Liver (tissue), 9 donors: Measurements from ENCODE around the gene PIP4K2A. TPM values are rescaled to one million over a fixed set of nuclear protein-coding genes. Genes with fewer than 3 reads are reported as not detected.

Experiments used
- DNase-seq: peaks from one replicate; pipeline ENCODE4 v3.0.0-alpha.2; 2017; ENCODE audit warnings: low spot score
- H3K27ac ChIP-seq, 2 donors: one replicate each; pipeline ENCODE4 v1.7.0; 2013; ENCODE audit warnings: inconsistent platforms in 2 of 2, low read length in 2 of 2, control low read depth in 1 of 2, low read depth in 1 of 2, mild to moderate bottlenecking in 1 of 2
- H3K27me3 ChIP-seq, 4 donors: one replicate each; pipeline versions ENCODE4 v1.6.1 to v1.7.0; 2013; ENCODE audit warnings: low read length in 3 of 4, inconsistent platforms in 1 of 4, mild to moderate bottlenecking in 1 of 4, moderate library complexity in 1 of 4; ENCODE audit not compliant: control insufficient read depth in 4 of 4, insufficient read depth in 4 of 4
- H3K36me3 ChIP-seq, 4 donors: one replicate each; pipeline versions ENCODE4 v1.6.1 to v1.7.0; 2013; ENCODE audit warnings: low read length in 3 of 4, mild to moderate bottlenecking in 3 of 4, low read depth in 1 of 4, moderate library complexity in 1 of 4; ENCODE audit not compliant: control insufficient read depth in 4 of 4, insufficient read depth in 3 of 4
- H3K4me1 ChIP-seq, 4 donors: one replicate each; pipeline versions ENCODE4 v1.6.1 to v1.7.0; 2013; ENCODE audit warnings: low read length in 3 of 4, mild to moderate bottlenecking in 3 of 4, moderate library complexity in 1 of 4; ENCODE audit not compliant: control insufficient read depth in 4 of 4, insufficient read depth in 4 of 4
- H3K4me3 ChIP-seq, 3 donors: one replicate each; pipeline versions ENCODE4 v1.6.1 to v1.7.0; 2013; ENCODE audit warnings: low read length in 3 of 3, control low read depth in 1 of 3, low read depth in 1 of 3, mild to moderate bottlenecking in 1 of 3
- H3K9ac ChIP-seq, 2 donors: one replicate each; pipeline ENCODE4 v1.7.0; 2013; ENCODE audit warnings: low read length in 2 of 2, mild to moderate bottlenecking in 2 of 2, moderate library complexity in 2 of 2, control low read depth in 1 of 2, low read depth in 1 of 2
- H3K9me3 ChIP-seq, 4 donors: one replicate each; pipeline versions ENCODE4 v1.6.1 to v1.7.0; 2013; ENCODE audit warnings: low read length in 3 of 4; ENCODE audit not compliant: control insufficient read depth in 4 of 4
- ATF3 ChIP-seq: IDR thresholded peaks from 2 replicates; pipeline ENCODE4 v1.6.1; 2016; ENCODE audit warnings: antibody characterized with exemption
- EGR1 ChIP-seq, 2 donors: IDR thresholded peaks; 2 replicates each; pipeline ENCODE4 v1.6.1; 2016 to 2018; ENCODE audit warnings: antibody characterized with exemption in 2 of 2, low read depth in 2 of 2
- FOXA1 ChIP-seq: IDR thresholded peaks from 2 replicates; pipeline ENCODE4 v1.6.1; 2016; ENCODE audit warnings: antibody characterized with exemption
- FOXA2 ChIP-seq: IDR thresholded peaks from 2 replicates; pipeline ENCODE4 v1.6.1; 2016; ENCODE audit warnings: antibody characterized with exemption
- HNF4A ChIP-seq, 2 donors: conservative IDR thresholded peaks; 2 replicates each; pipeline ENCODE4 v1.6.1; 2016; ENCODE audit warnings: antibody characterized with exemption in 2 of 2, mild to moderate bottlenecking in 2 of 2
- HNF4G ChIP-seq: IDR thresholded peaks from 2 replicates; pipeline ENCODE4 v1.6.1; 2016; ENCODE audit warnings: antibody characterized with exemption
- NR2F2 ChIP-seq: IDR thresholded peaks from 2 replicates; pipeline ENCODE4 v1.6.1; 2016; ENCODE audit warnings: antibody characterized with exemption
- REST ChIP-seq: IDR thresholded peaks from 2 replicates; pipeline ENCODE4 v1.6.1; 2016; ENCODE audit warnings: antibody characterized with exemption, mild to moderate bottlenecking
- SP1 ChIP-seq: IDR thresholded peaks from 2 replicates; pipeline ENCODE4 v1.6.1; 2018; ENCODE audit warnings: antibody characterized with exemption, mild to moderate bottlenecking
- TAF1 ChIP-seq: conservative IDR thresholded peaks from 2 replicates; pipeline ENCODE4 v1.6.1; 2016; ENCODE audit warnings: antibody characterized with exemption, mild to moderate bottlenecking
- YY1 ChIP-seq: IDR thresholded peaks from 2 replicates; pipeline ENCODE4 v1.6.1; 2016; ENCODE audit warnings: antibody characterized with exemption, mild to moderate bottlenecking
- WGBS: extraction: QIAGEN DNeasy Blood & Tissue Kit; methylation state at CpG from one replicate; pipeline ENCODE4 v1.1.7; 2013; 5-methylcytosine and 5-hydroxymethylcytosine counted together
- polyA plus RNA-seq, 2 donors: library from polyadenylated mRNA; stranded (reverse) in 1 of 2; unstranded in 1 of 2; fragments of 200-250 nt in 1 of 2; fragments of >200 nt in 1 of 2; fragmentation: Nextera tagmentation in 1 of 2; extraction: Ambion mirVana in 1 of 2; gene quantifications; one replicate each; pipeline versions ENCODE4 v1.2.1 to v1.2.3, GENCODE V29; 2013 to 2015
- total RNA-seq, 2 donors: library from RNA; depleted of rRNA; stranded (reverse); fragments of >200 nt; gene quantifications; one replicate each; pipeline ENCODE4 v1.2.3, GENCODE V29; 2014
- TF ChIP-seq, protein P1 (sequence below): fragments of 150-350 bp; IDR thresholded peaks from 2 replicates; pipeline ENCODE4 v1.5.1; 2017; ENCODE audit warnings: improper control_type of control experiment, low read depth, low read length; ENCODE audit not compliant: missing input control
- donor health status: healthy.
- donor health status: healthy.
- donor health status: healthy.
- donor health status: healthy.
- donor health status: healthy.

PIP4K2A gene
- total and polyA plus RNA-seq, 4 donors, result 6.4 to 53.7 (median 8.6) TPM

DNA sequence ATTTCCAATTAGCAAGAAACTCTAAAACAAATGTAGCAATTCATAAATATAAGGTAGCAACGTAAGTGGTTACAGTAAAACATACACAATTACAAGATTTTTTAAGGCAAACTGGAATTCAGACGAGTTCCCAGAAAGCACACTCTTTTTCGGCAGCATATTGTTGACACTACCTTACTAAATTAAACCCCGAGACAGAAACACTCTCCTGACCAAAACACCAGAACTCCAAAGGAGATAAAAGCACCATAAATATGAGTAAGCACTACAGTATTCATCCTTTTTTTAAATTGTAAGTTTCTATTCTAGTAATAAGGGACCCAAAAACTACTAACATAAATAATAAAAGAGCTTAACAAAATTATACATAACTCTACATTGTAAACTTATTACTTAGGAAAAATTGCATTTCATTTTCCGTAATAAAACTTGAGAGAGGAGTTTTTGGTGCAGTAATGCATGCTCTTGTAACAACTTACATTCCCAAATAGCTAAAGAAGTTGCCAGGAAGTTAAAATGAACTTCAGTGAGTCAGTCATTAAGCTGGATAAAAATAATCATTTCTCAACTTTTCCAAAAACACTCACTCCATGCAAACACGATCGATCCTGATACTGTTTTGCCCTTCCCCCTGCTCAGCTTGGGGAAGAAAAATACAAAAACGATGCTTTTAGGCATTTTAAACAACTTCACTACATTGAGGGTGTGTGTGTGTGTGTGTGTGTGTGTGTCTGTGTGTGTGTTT, 2.0 kb downstream of the PIP4K2A start:
- no peaks in the 10 kb centered on the region for H3K36me3 ChIP-seq
- 21% methylated on average over 8 of the region's 8 CpGs for WGBS
- DNase-seq, result no peak
- H3K27me3 ChIP-seq, result no peaks in the 10 kb centered on the region
- peaks cover 0 to 23% (median 12%) of the 10 kb centered on the region in 4 donors for H3K4me1 ChIP-seq
- H3K27ac ChIP-seq, result peak overlapping the region; percentile 84 to 92
- no peak for TF ChIP-seq FOXA1
- TF ChIP-seq FOXA2, result no peak
- TF ChIP-seq, protein P1, sequence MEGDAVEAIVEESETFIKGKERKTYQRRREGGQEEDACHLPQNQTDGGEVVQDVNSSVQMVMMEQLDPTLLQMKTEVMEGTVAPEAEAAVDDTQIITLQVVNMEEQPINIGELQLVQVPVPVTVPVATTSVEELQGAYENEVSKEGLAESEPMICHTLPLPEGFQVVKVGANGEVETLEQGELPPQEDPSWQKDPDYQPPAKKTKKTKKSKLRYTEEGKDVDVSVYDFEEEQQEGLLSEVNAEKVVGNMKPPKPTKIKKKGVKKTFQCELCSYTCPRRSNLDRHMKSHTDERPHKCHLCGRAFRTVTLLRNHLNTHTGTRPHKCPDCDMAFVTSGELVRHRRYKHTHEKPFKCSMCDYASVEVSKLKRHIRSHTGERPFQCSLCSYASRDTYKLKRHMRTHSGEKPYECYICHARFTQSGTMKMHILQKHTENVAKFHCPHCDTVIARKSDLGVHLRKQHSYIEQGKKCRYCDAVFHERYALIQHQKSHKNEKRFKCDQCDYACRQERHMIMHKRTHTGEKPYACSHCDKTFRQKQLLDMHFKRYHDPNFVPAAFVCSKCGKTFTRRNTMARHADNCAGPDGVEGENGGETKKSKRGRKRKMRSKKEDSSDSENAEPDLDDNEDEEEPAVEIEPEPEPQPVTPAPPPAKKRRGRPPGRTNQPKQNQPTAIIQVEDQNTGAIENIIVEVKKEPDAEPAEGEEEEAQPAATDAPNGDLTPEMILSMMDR, result no peak
- no peak for TF ChIP-seq EGR1 (IDR thresholded peaks at IDR 0.05; ENCODE audit: low read depth in 2 of 2)
- TF ChIP-seq TAF1, result no peak
- TF ChIP-seq HNF4A (conservative IDR thresholded peaks at IDR 0.05), result no peak
- no peak for TF ChIP-seq HNF4G
- TF ChIP-seq SP1, result no peak
- no peak for TF ChIP-seq NR2F2
- TF ChIP-seq YY1, result no peak
- no peak for TF ChIP-seq REST
- peak overlapping the region; percentile 76 to 97 (median 97) for H3K4me3 ChIP-seq
- H3K9me3 ChIP-seq, result no peaks in the 10 kb centered on the region
- H3K9ac ChIP-seq, result peak overlapping the region; percentile 19 to 57

GRCh38 chr10:22711373-22711772, 3.0 kb downstream of the PIP4K2A start:
- no peak overlapping the region for H3K4me3 ChIP-seq
- peaks cover 0 to 23% (median 12%) of the 10 kb centered on the region in 4 donors for H3K4me1 ChIP-seq
- DNase-seq, result no peak
- no peak overlapping the region for H3K27ac ChIP-seq
- WGBS, result 82% methylated on average over 3 of the region's 3 CpGs
- H3K9me3 ChIP-seq, result no peaks in the 10 kb centered on the region
- H3K27me3 ChIP-seq, result no peaks in the 10 kb centered on the region
- TF ChIP-seq TAF1, result no peak
- no peak for TF ChIP-seq ATF3
- no peak for TF ChIP-seq EGR1 (IDR thresholded peaks at IDR 0.05; ENCODE audit: low read depth in 2 of 2)
- H3K36me3 ChIP-seq, result no peaks in the 10 kb centered on the region
- peak overlapping the region in 1 of 2 donors; percentile 39 for H3K9ac ChIP-seq
